Dermis microvascular lymphatic vessel endothelial cell (primary cell): Measurements from ENCODE around the gene TDRD6. TPM values are rescaled to one million over a fixed set of nuclear protein-coding genes. Genes with fewer than 3 reads are reported as not detected.

Source experiments
- DNase-seq, 2 donors: peaks; one replicate each; pipeline versions ENCODE4 v3.0.0 to v3.0.0-alpha.2; 2010; ENCODE audit warnings: low read depth in 2 of 2
- total RNA-seq: library from RNA; depleted of rRNA; stranded (reverse); fragments of >200 nt; gene quantifications from 2 replicates; pipeline ENCODE4 v1.2.1, GENCODE V29; 2014

The TDRD6 gene
- total RNA-seq, 1 donor from 2014 or later, result under 0.01 TPM

GRCh38 chr6:46688117-46688965 is 656 bp downstream of the TDRD6 start:
- DNase-seq, result no peak

- no peak for DNase-seq
Observed at GRCh38 chr6:46688966-46689335, 1.3 kb downstream of the TDRD6 start.

- no peak for DNase-seq
Observed at GRCh38 chr6:46689657-46690056, 2.0 kb downstream of the TDRD6 start.

GRCh38 chr6:46690141-46690755 is 2.6 kb downstream of the TDRD6 start:
- DNase-seq, result no peak

- no peak for DNase-seq
Observed at GRCh38 chr6:46690911-46691451, 3.3 kb downstream of the TDRD6 start.

- no peak for DNase-seq
Observed at GRCh38 chr6:46699970-46700369, 12.3 kb downstream of the TDRD6 start.

- peak in 1 of 2 donors; percentile 17 for DNase-seq
Observed at GRCh38 chr6:46704562-46704961, 16.9 kb downstream of the TDRD6 start.

- no peak for DNase-seq
Observed at GRCh38 chr6:46706464-46706863, 18.8 kb downstream of the TDRD6 start.

- no peak for DNase-seq
Observed at GRCh38 chr6:46711491-46711890, 23.8 kb downstream of the TDRD6 start.

- DNase-seq, result no peak
Observed at GRCh38 chr6:46715141-46715540, 27.5 kb downstream of the TDRD6 start.

GRCh38 chr6:46719099-46719498 is 31.4 kb downstream of the TDRD6 start:
- no peak for DNase-seq

GRCh38 chr6:46720401-46720800 is 32.7 kb downstream of the TDRD6 start:
- no peak for DNase-seq

- no peak for DNase-seq
Observed at GRCh38 chr6:46729787-46730326, 42.2 kb downstream of the TDRD6 start.

GRCh38 chr6:46730921-46731461 is 43.3 kb downstream of the TDRD6 start:
- DNase-seq, result no peak

GRCh38 chr6:46733341-46733801 is 45.7 kb downstream of the TDRD6 start:
- no peak for DNase-seq

GRCh38 chr6:46734867-46735719 is 47.4 kb downstream of the TDRD6 start, which contains the start of gene PLA2G7:
TSS of gene PLA2G7 (minus strand) at chr6:46735375. CDS start at chr6:46722891, 12,484 bp downstream.
- peak in 1 of 2 donors; percentile 4 for DNase-seq

GRCh38 chr6:46735720-46736031 is 48.0 kb downstream of the TDRD6 start:
- no peak for DNase-seq

- no peak for DNase-seq
Observed at GRCh38 chr6:46736906-46737305, 49.2 kb downstream of the TDRD6 start.

GRCh38 chr6:46741482-46741881 is 53.8 kb downstream of the TDRD6 start:
- DNase-seq, result no peak

GRCh38 chr6:46741910-46742309 is 54.2 kb downstream of the TDRD6 start:
- DNase-seq, result no peak
